Body of pancreas (tissue), 4 donors: Measurements from ENCODE around the gene KRTAP4-2. TPM values are rescaled to one million over a fixed set of nuclear protein-coding genes. Genes with fewer than 3 reads are reported as not detected.
"Not testable (repeated sequence)": the region's sequence is repeated elsewhere in the genome, so short reads cannot be mapped to it uniquely, and the experiment has no call there.

Experiments
- ATAC-seq: fragments of 150-250 bp; one replicate; pipeline ENCODE4 v1.9.1; 2016
- DNase-seq, 4 donors: peaks; one replicate each; pipeline ENCODE4 v3.0.0-alpha.2; 2019
- H3K27ac ChIP-seq, 4 donors: fragments of 200-600 bp; sonication (generic); 1 replicate in 3 of 4; 2 replicates in 1 of 4; pipeline versions ENCODE4 v1.5.1 to v1.6.1; 2016 to 2019; ENCODE audit warnings: mild to moderate bottlenecking in 1 of 4, mixed read lengths in 1 of 4, moderate library complexity in 1 of 4
- H3K27me3 ChIP-seq, 2 donors: fragments of 200-600 bp; sonication (generic); one replicate each; pipeline ENCODE4 v1.6.0; 2016; ENCODE audit warnings: mild to moderate bottlenecking in 1 of 2
- H3K36me3 ChIP-seq, 2 donors: fragments of 200-600 bp; sonication (generic); replicated peaks in 1 of 2; 2 replicates each; pipeline ENCODE4 v1.5.1; 2016; ENCODE audit warnings: low read depth in 2 of 2; ENCODE audit not compliant: insufficient read depth in 1 of 2
- H3K4me1 ChIP-seq: fragments of 200-600 bp; sonication (generic); one replicate; pipeline ENCODE4 v1.6.0; 2016
- H3K4me3 ChIP-seq, 2 donors: fragments of 200-600 bp; sonication (generic); 1 replicate in 1 of 2; 2 replicates in 1 of 2; pipeline ENCODE4 v1.5.1; 2016 to 2019
- H3K9me3 ChIP-seq, 3 donors: fragments of 200-600 bp; sonication (generic); 1 replicate in 2 of 3; 2 replicates in 1 of 3; pipeline ENCODE4 v1.5.1; 2016
- CTCF ChIP-seq, 7 experiments: fragments of 450-650 bp in 4 of 7; fragments of 200-600 bp in 3 of 7; sonication (generic) in 3 of 7; IDR thresholded peaks; one replicate each; pipeline ENCODE4 v1.5.1; 2016 to 2019; ENCODE audit warnings: antibody characterized with exemption in 7 of 7
- POLR2A ChIP-seq, 3 donors: fragments of 450-650 bp; IDR thresholded peaks; one replicate each; pipeline ENCODE4 v1.6.1; 2016; ENCODE audit warnings: antibody characterized with exemption in 3 of 3, mild to moderate bottlenecking in 2 of 3
- WGBS, 2 donors: methylation state at CpG; one replicate each; pipeline ENCODE4 v1.1.5; 2017; 5-methylcytosine and 5-hydroxymethylcytosine counted together
- intact Hi-C: fragments of 100-400 bp; cut with DNase I; formaldehyde crosslinking; loops from one replicate; pipeline ENCODE4 v1.15.1; 2023
- total RNA-seq, 2 donors: library from RNA; depleted of rRNA; stranded (reverse); fragments of >200 nt; gene quantifications; one replicate each; pipeline ENCODE4 v1.1.0, GENCODE V29; 2016

The KRTAP4-2 gene
- total RNA-seq, 2 donors from 2014 or later: not detected

- ATAC-seq (no peak), DNase-seq (no peak)
- TF ChIP-seq CTCF (IDR thresholded peaks at IDR 0.05) (no peak), POLR2A (IDR thresholded peaks at IDR 0.05) (no peak)
- 63 to 65% methylated on average over 3 to 7 of the region's 7 CpGs for WGBS, 2 donors
- Histone ChIP-seq H3K27me3 (no peaks in the 10 kb centered on the region), H3K27ac (no peak overlapping the region), H3K4me1 (no peaks in the 10 kb centered on the region), H3K36me3 (no peaks in the 10 kb centered on the region), H3K4me3 (no peak overlapping the region), H3K9me3 (no peaks in the 10 kb centered on the region)
- intact Hi-C loops: no loop called here
Measured at GRCh38 chr17:41167561-41167960, 10.5 kb downstream of the KRTAP4-2 start.

GRCh38 chr17:41163828-41164227 lies 14.2 kb downstream of the KRTAP4-2 start:
- Histone ChIP-seq H3K4me3 (no peak overlapping the region), H3K36me3 (no peaks in the 10 kb centered on the region), H3K27me3 (no peaks in the 10 kb centered on the region), H3K27ac (no peak overlapping the region), H3K4me1 (no peaks in the 10 kb centered on the region), H3K9me3 (no peaks in the 10 kb centered on the region)
- intact Hi-C loops: no loop called here
- ATAC-seq: no peak
- TF ChIP-seq CTCF (IDR thresholded peaks at IDR 0.05): no peak
- TF ChIP-seq POLR2A (IDR thresholded peaks at IDR 0.05): no peak
- no peak for DNase-seq
- 53 to 60% methylated on average over 7 of the region's 7 CpGs for WGBS, 2 donors

GRCh38 chr17:41160648-41161047 lies 17.4 kb downstream of the KRTAP4-2 start, which contains the start of gene KRTAP4-4:
TSS of gene KRTAP4-4 (minus strand) at chr17:41160748. CDS start at chr17:41160691, 57 bp downstream.
- H3K36me3 ChIP-seq: no peaks in the 10 kb centered on the region
- 61 to 82% methylated on average over 1 of the region's 1 CpG for WGBS, 2 donors
- ATAC-seq (no peak), DNase-seq (no peak)
- H3K27me3 ChIP-seq: no peaks in the 10 kb centered on the region
- no peak within 1 kb of the TSS for H3K4me3 ChIP-seq
- no peak for TF ChIP-seq POLR2A (IDR thresholded peaks at IDR 0.05)
- TF ChIP-seq CTCF (IDR thresholded peaks at IDR 0.05): no peak
- H3K4me1 ChIP-seq: no peaks in the 10 kb centered on the region
- no peak within 1 kb of the TSS for H3K27ac ChIP-seq
- H3K9me3 ChIP-seq: no peaks in the 10 kb centered on the region
- intact Hi-C loops: no loop called here

- ATAC-seq, intact Hi-C loops, H3K9me3 ChIP-seq, H3K4me1 ChIP-seq, H3K4me3 ChIP-seq, H3K36me3 ChIP-seq, H3K27me3 ChIP-seq, DNase-seq, H3K27ac ChIP-seq: not testable (repeated sequence)
- WGBS, 2 donors: 78 to 80% methylated on average over 2 to 3 of the region's 3 CpGs
Measured at GRCh38 chr17:41160190-41160589, 17.8 kb downstream of the KRTAP4-2 start.

- ATAC-seq: no peak
- no peak for DNase-seq
- TF ChIP-seq CTCF (IDR thresholded peaks at IDR 0.05) (no peak), POLR2A (IDR thresholded peaks at IDR 0.05) (no peak)
- H3K4me3 ChIP-seq: no peak overlapping the region
- H3K27ac ChIP-seq: no peak overlapping the region
- WGBS, 2 donors: 27 to 29% methylated on average over 2 of the region's 2 CpGs
- no peaks in the 10 kb centered on the region for H3K36me3 ChIP-seq
- no peaks in the 10 kb centered on the region for H3K27me3 ChIP-seq
- intact Hi-C loops: no loop called here
- no peaks in the 10 kb centered on the region for H3K4me1 ChIP-seq
- no peaks in the 10 kb centered on the region for H3K9me3 ChIP-seq
Measured at GRCh38 chr17:41153856-41154255, 24.2 kb downstream of the KRTAP4-2 start.
